Endothelial cell of umbilical vein (primary cell): ENCODE measurements around the gene ADPGK. TPM values are rescaled to one million over a fixed set of nuclear protein-coding genes. Genes with fewer than 3 reads are reported as not detected.

Source experiments
- BruUV-seq: library from RNA; stranded (reverse); fragments of 400-500 nt; replicated peaks from 2 replicates; lab custom pipeline; 2021; lab: Mats Ljungman, UMichigan
- CTCF ChIA-PET: fragments of 300-600, 350-600 bp; sonication (Branson Sonifier 250); formaldehyde crosslinking; loops from one replicate; lab custom pipeline; 2021; ENCODE audit warnings: antibody characterized with exemption, inconsistent platforms; lab: Charles Lee
- POLR2A ChIA-PET: fragments of 300-600, 350-600 bp; sonication (Branson Sonifier 250); formaldehyde crosslinking; loops from one replicate; lab custom pipeline; 2021; ENCODE audit warnings: antibody characterized with exemption, inconsistent platforms; lab: Charles Lee
- DNase-seq: peaks from one replicate; pipeline ENCODE4 v3.0.0-alpha.2; 2011; ENCODE audit warnings: low read depth, low spot score
- FAIRE-seq: peaks from 2 replicates; lab custom pipeline; 2011; peaks lifted over from hg19 to GRCh38; lab: Jason Lieb, UNC
- H2AFZ ChIP-seq: 2 replicates; pipeline ENCODE4 v1.6.0; 2012; ENCODE audit warnings: low read depth, low read length, control low read depth, inconsistent platforms
- H3K27ac ChIP-seq: 2 replicates; pipeline ENCODE4 v1.5.1; 2011; ENCODE audit warnings: low read depth, mild to moderate bottlenecking, control low read depth, low read length, moderate library complexity; ENCODE audit not compliant: insufficient read depth
- H3K27me3 ChIP-seq, 2 experiments: 2 replicates each; pipeline versions ENCODE4 v1.6.0 to v1.6.1; 2011; ENCODE audit warnings: low read length in 2 of 2, mixed read lengths in 1 of 2; ENCODE audit not compliant: control insufficient read depth in 2 of 2, insufficient read depth in 2 of 2
- H3K36me3 ChIP-seq, 2 experiments: 2 replicates in 1 of 2; 3 replicates in 1 of 2; pipeline ENCODE4 v1.5.1; 2011; ENCODE audit warnings: low read length in 2 of 2, mild to moderate bottlenecking in 1 of 2, moderate library complexity in 1 of 2; ENCODE audit not compliant: control insufficient read depth in 2 of 2, insufficient read depth in 2 of 2; ENCODE audit errors: extremely low read depth in 1 of 2
- H3K4me1 ChIP-seq: 3 replicates; pipeline ENCODE4 v1.5.1; 2011; ENCODE audit warnings: mild to moderate bottlenecking, low read length; ENCODE audit not compliant: control insufficient read depth, insufficient read depth; ENCODE audit errors: extremely low read depth
- H3K4me2 ChIP-seq: 2 replicates; pipeline ENCODE4 v1.6.1; 2011; ENCODE audit warnings: low read length, control low read depth, mixed read lengths; ENCODE audit not compliant: insufficient read depth
- H3K4me3 ChIP-seq, 3 experiments: fragments of 200-600 bp in 1 of 3; sonication (generic), shearing (Covaris generic) in 1 of 3; replicated peaks in 1 of 3; 2 replicates each; pipeline ENCODE4 v1.5.1; 2011 to 2016; ENCODE audit warnings: control low read depth in 3 of 3, low read length in 3 of 3, mild to moderate bottlenecking in 2 of 3, inconsistent platforms in 1 of 3, low read depth in 1 of 3, moderate library complexity in 1 of 3; ENCODE audit not compliant: insufficient read depth in 1 of 3
- H3K79me2 ChIP-seq: 2 replicates; pipeline ENCODE4 v1.6.0; 2012; ENCODE audit warnings: low read length, inconsistent platforms; ENCODE audit not compliant: control insufficient read depth, insufficient read depth
- H3K9ac ChIP-seq: replicated peaks from 2 replicates; pipeline ENCODE3; 2011; ENCODE audit warnings: low read length, control low read depth; ENCODE audit not compliant: insufficient read depth; ENCODE audit errors: extremely low read depth
- H3K9me1 ChIP-seq: replicated peaks from 3 replicates; pipeline ENCODE4 v1.6.0; 2011; ENCODE audit warnings: mild to moderate bottlenecking, low read length; ENCODE audit not compliant: control insufficient read depth, insufficient read depth; ENCODE audit errors: extremely low read depth
- H3K9me3 ChIP-seq: replicated peaks from 2 replicates; pipeline ENCODE4 v1.5.1; 2012; ENCODE audit warnings: low read length, inconsistent platforms; ENCODE audit not compliant: control insufficient read depth, insufficient read depth
- H4K20me1 ChIP-seq: replicated peaks from 2 replicates; pipeline ENCODE3; 2011; ENCODE audit warnings: mild to moderate bottlenecking, low read length; ENCODE audit not compliant: control insufficient read depth, insufficient read depth; ENCODE audit errors: extremely low read depth
- EZH2 ChIP-seq: IDR thresholded peaks from 2 replicates; pipeline ENCODE4 v1.6.1; 2012; ENCODE audit warnings: borderline replicate concordance, low read depth, mild to moderate bottlenecking, moderate library complexity, low read length, inconsistent platforms; ENCODE audit not compliant: severe bottlenecking
- FOS ChIP-seq: IDR thresholded peaks from 2 replicates; pipeline ENCODE4 v1.6.1; 2011; ENCODE audit warnings: mild to moderate bottlenecking, low read length, moderate library complexity, borderline replicate concordance; ENCODE audit not compliant: insufficient read depth
- GATA2 ChIP-seq: IDR thresholded peaks from 2 replicates; pipeline ENCODE4 v1.7.0; 2011; ENCODE audit warnings: low read depth, mild to moderate bottlenecking, moderate library complexity, mixed read lengths, low read length; ENCODE audit not compliant: insufficient read length, insufficient read depth
- JUN ChIP-seq: IDR thresholded peaks from 2 replicates; pipeline ENCODE4 v1.6.1; 2011; ENCODE audit warnings: borderline replicate concordance, low read depth; ENCODE audit not compliant: insufficient read length, insufficient read depth
- MYC ChIP-seq: IDR thresholded peaks from one replicate; pipeline ENCODE4 v1.6.1; 2011; ENCODE audit warnings: mild to moderate bottlenecking, low read depth, low read length
- POLR2A ChIP-seq: IDR thresholded peaks from 2 replicates; pipeline ENCODE4 v1.6.1; 2012; ENCODE audit warnings: low read depth, mild to moderate bottlenecking, control low read depth, low read length
- POLR2AphosphoS5 ChIP-seq: IDR thresholded peaks from 2 replicates; pipeline ENCODE4 v1.6.1; 2012; ENCODE audit warnings: low read depth, mild to moderate bottlenecking, control low read depth, low read length, moderate library complexity; ENCODE audit not compliant: insufficient read depth
- dilution Hi-C: fragments of 300-500 bp; cut with MboI; formaldehyde crosslinking; loops from one replicate; pipeline ENCODE4 v1.15.0; 2019; ENCODE audit warnings: low sequenced_read_pairs; ENCODE audit not compliant: extremely low pct_ligation_motif_present
- intact Hi-C: fragments of 100-400 bp; cut with micrococcal nuclease; formaldehyde crosslinking; loops from one replicate; pipeline ENCODE4 v1.10.0; 2022
- polyA plus RNA-seq, 4 experiments: library from polyadenylated mRNA; depleted of rRNA in 3 of 4; stranded (reverse) in 3 of 4; unstranded in 1 of 4; fragments of >200 nt; gene quantifications; 2 replicates each; pipeline versions ENCODE4 v1.2.1 to v1.2.3, GENCODE V29; 2011 to 2012; ENCODE audit warnings: missing spikeins in 1 of 4
- total RNA-seq: library from RNA; stranded (reverse); gene quantifications from 2 replicates; pipeline ENCODE4 v1.2.3, GENCODE V29; 2021
- TF ChIP-seq, protein P1 (sequence below): IDR thresholded peaks from 2 replicates; pipeline ENCODE4 v1.6.1; 2011; ENCODE audit not compliant: insufficient read depth, insufficient read length
- TF ChIP-seq, protein P2 (sequence below), 2 donors: IDR thresholded peaks; 1 replicate in 1 of 2; 2 replicates in 1 of 2; pipeline ENCODE4 v1.5.1; 2011; ENCODE audit warnings: low read length in 2 of 2, mild to moderate bottlenecking in 2 of 2, moderate library complexity in 2 of 2, control low read depth in 1 of 2, inconsistent platforms in 1 of 2, low read depth in 1 of 2; ENCODE audit not compliant: insufficient read depth in 1 of 2; ENCODE audit errors: extremely low read depth in 1 of 2

The ADPGK gene
- total and polyA plus RNA-seq, 2 donors (not counting 3 experiments of a cell fraction or from before 2014, with no cell fraction given) = 51.0 to 57.1 TPM

- CTCF ChIA-PET = interaction anchor here (1.0 to 1.8 kb wide), 4 partner anchors 10 to 288 kb away, joined by 3 to 9 read pairs (median 6); no protein-coding TSS in a partner anchor
- dilution Hi-C loops = no loop called here
- FAIRE-seq (no peak), DNase-seq (no peak)
- peaks cover 40 to 52% of the 10 kb centered on the region in 2 experiments for H3K27me3 ChIP-seq
- no peak overlapping the region for H2AFZ ChIP-seq
- no peaks in the 10 kb centered on the region for H3K9me3 ChIP-seq
- no TSS peak for BruUV-seq
- no peaks in the 10 kb centered on the region for H4K20me1 ChIP-seq
- H3K9ac ChIP-seq = no peak overlapping the region
- peaks cover 6% of the 10 kb centered on the region for H3K4me1 ChIP-seq
- no peak overlapping the region for H3K4me3 ChIP-seq
- POLR2A ChIA-PET = no interaction called here
- no peaks in the 10 kb centered on the region for H3K79me2 ChIP-seq
- no peaks in the 10 kb centered on the region for H3K9me1 ChIP-seq
- H3K4me2 ChIP-seq = no peak overlapping the region
- intact Hi-C loops = no loop called here
- H3K36me3 ChIP-seq = no peaks in the 10 kb centered on the region
- H3K27ac ChIP-seq = no peak overlapping the region
- TF ChIP-seq POLR2A = no peak
- TF ChIP-seq POLR2AphosphoS5 = no peak
- TF ChIP-seq EZH2 = no peak
- no peak for TF ChIP-seq FOS
- no peak for TF ChIP-seq GATA2
- TF ChIP-seq MYC = no peak
- no peak for TF ChIP-seq JUN
- TF ChIP-seq, protein P1, sequence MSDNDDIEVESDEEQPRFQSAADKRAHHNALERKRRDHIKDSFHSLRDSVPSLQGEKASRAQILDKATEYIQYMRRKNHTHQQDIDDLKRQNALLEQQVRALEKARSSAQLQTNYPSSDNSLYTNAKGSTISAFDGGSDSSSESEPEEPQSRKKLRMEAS = no peak
- TF ChIP-seq, protein P2, sequence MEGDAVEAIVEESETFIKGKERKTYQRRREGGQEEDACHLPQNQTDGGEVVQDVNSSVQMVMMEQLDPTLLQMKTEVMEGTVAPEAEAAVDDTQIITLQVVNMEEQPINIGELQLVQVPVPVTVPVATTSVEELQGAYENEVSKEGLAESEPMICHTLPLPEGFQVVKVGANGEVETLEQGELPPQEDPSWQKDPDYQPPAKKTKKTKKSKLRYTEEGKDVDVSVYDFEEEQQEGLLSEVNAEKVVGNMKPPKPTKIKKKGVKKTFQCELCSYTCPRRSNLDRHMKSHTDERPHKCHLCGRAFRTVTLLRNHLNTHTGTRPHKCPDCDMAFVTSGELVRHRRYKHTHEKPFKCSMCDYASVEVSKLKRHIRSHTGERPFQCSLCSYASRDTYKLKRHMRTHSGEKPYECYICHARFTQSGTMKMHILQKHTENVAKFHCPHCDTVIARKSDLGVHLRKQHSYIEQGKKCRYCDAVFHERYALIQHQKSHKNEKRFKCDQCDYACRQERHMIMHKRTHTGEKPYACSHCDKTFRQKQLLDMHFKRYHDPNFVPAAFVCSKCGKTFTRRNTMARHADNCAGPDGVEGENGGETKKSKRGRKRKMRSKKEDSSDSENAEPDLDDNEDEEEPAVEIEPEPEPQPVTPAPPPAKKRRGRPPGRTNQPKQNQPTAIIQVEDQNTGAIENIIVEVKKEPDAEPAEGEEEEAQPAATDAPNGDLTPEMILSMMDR (IDR thresholded peaks at IDR 0.05; ENCODE audit: extremely low read depth in 1 of 2, insufficient read depth in 1 of 2, low read depth in 1 of 2, low read length in 2 of 2) = no peak
Measured at GRCh38 chr15:72793766-72794660, 10.5 kb upstream of the ADPGK start.
